ENCODE measurements around the gene PIPOX. TPM values are rescaled to one million over a fixed set of nuclear protein-coding genes. Genes with fewer than 3 reads are reported as not detected.

The PIPOX gene
- 3.3 TPM for total RNA-seq (ENCODE audit: unreplicated experiment)
- long read RNA-seq: 0 reads

GRCh38 chr17:29042679-29043538, at the start of gene PIPOX:
PIPOX (plus strand) TSS chr17:29043141; CDS start chr17:29043226, 85 bp downstream.
- H3K4me3 Mint-ChIP-seq (ENCODE audit: unreplicated experiment): no peak within 1 kb of the TSS
- no peak for TF ChIP-seq CTCF (IDR thresholded peaks at IDR 0.05; ENCODE audit: unreplicated experiment)
- peaks cover 28% of the 10 kb centered on the region for H3K4me1 Mint-ChIP-seq (ENCODE audit: unreplicated experiment)
- peak within 1 kb of the TSS; percentile 82 for H3K27ac Mint-ChIP-seq (ENCODE audit: unreplicated experiment)
- H3K36me3 Mint-ChIP-seq (ENCODE audit: low read depth, unreplicated experiment): no peaks in the 10 kb centered on the region
- DNase-seq (ENCODE audit: low spot score): peak; percentile 50
- no peaks in the 10 kb centered on the region for H3K27me3 Mint-ChIP-seq (ENCODE audit: unreplicated experiment)
- H3K9me3 Mint-ChIP-seq (ENCODE audit: unreplicated experiment): no peaks in the 10 kb centered on the region

GRCh38 chr17:28993645-28994426, 49.1 kb upstream of the PIPOX start:
- TF ChIP-seq CTCF (IDR thresholded peaks at IDR 0.05; ENCODE audit: unreplicated experiment): no peak
- Mint-ChIP-seq H3K36me3 (ENCODE audit: low read depth, unreplicated experiment) (no peaks in the 10 kb centered on the region), H3K9me3 (ENCODE audit: unreplicated experiment) (no peaks in the 10 kb centered on the region), H3K4me1 (ENCODE audit: unreplicated experiment) (no peaks in the 10 kb centered on the region), H3K27ac (ENCODE audit: unreplicated experiment) (no peak overlapping the region), H3K4me3 (ENCODE audit: unreplicated experiment) (no peak overlapping the region), H3K27me3 (ENCODE audit: unreplicated experiment) (peaks cover 10% of the 10 kb centered on the region)
- DNase-seq (ENCODE audit: low spot score): no peak

GRCh38 chr17:28996554-28997096, 46.3 kb upstream of the PIPOX start:
- Mint-ChIP-seq H3K4me3 (ENCODE audit: unreplicated experiment) (no peak overlapping the region), H3K27me3 (ENCODE audit: unreplicated experiment) (peaks cover 18% of the 10 kb centered on the region), H3K36me3 (ENCODE audit: low read depth, unreplicated experiment) (no peaks in the 10 kb centered on the region), H3K9me3 (ENCODE audit: unreplicated experiment) (no peaks in the 10 kb centered on the region), H3K27ac (ENCODE audit: unreplicated experiment) (no peak overlapping the region), H3K4me1 (ENCODE audit: unreplicated experiment) (peaks cover 5% of the 10 kb centered on the region)
- no peak for DNase-seq (ENCODE audit: low spot score)
- TF ChIP-seq CTCF (IDR thresholded peaks at IDR 0.05; ENCODE audit: unreplicated experiment): no peak

- no peak overlapping the region for H3K4me3 Mint-ChIP-seq (ENCODE audit: unreplicated experiment)
- H3K9me3 Mint-ChIP-seq (ENCODE audit: unreplicated experiment): no peaks in the 10 kb centered on the region
- H3K27me3 Mint-ChIP-seq (ENCODE audit: unreplicated experiment): peaks cover 19% of the 10 kb centered on the region
- no peak for TF ChIP-seq CTCF (IDR thresholded peaks at IDR 0.05; ENCODE audit: unreplicated experiment)
- DNase-seq (ENCODE audit: low spot score): no peak
- H3K27ac Mint-ChIP-seq (ENCODE audit: unreplicated experiment): no peak overlapping the region
- no peaks in the 10 kb centered on the region for H3K36me3 Mint-ChIP-seq (ENCODE audit: low read depth, unreplicated experiment)
- peaks cover 5% of the 10 kb centered on the region for H3K4me1 Mint-ChIP-seq (ENCODE audit: unreplicated experiment)
Measured at GRCh38 chr17:28997806-28998205, 45.1 kb upstream of the PIPOX start.
